GM12892 (cell line): ENCODE data around the gene SSRP1.

Experiments used
- DNase-seq: peaks from one replicate; pipeline ENCODE4 v3.0.0; 2011; ENCODE audit not compliant: insufficient read length
- FAIRE-seq: peaks from 2 replicates; lab custom pipeline; 2011; peaks lifted over from hg19 to GRCh38; lab: Jason Lieb, UNC
- POLR2A ChIP-seq: IDR thresholded peaks from 2 replicates; pipeline ENCODE4 v1.6.1; 2011; ENCODE audit warnings: low read depth, low read length, control low read depth
- POLR2AphosphoS5 ChIP-seq: IDR thresholded peaks from 2 replicates; pipeline ENCODE4 v1.6.1; 2011; ENCODE audit warnings: low read depth, low read length, control low read depth
- TAF1 ChIP-seq: IDR thresholded peaks from 2 replicates; pipeline ENCODE4 v1.6.1; 2011; ENCODE audit warnings: low read depth, mild to moderate bottlenecking, control low read depth, low read length, borderline replicate concordance

SSRP1 gene

DNA sequence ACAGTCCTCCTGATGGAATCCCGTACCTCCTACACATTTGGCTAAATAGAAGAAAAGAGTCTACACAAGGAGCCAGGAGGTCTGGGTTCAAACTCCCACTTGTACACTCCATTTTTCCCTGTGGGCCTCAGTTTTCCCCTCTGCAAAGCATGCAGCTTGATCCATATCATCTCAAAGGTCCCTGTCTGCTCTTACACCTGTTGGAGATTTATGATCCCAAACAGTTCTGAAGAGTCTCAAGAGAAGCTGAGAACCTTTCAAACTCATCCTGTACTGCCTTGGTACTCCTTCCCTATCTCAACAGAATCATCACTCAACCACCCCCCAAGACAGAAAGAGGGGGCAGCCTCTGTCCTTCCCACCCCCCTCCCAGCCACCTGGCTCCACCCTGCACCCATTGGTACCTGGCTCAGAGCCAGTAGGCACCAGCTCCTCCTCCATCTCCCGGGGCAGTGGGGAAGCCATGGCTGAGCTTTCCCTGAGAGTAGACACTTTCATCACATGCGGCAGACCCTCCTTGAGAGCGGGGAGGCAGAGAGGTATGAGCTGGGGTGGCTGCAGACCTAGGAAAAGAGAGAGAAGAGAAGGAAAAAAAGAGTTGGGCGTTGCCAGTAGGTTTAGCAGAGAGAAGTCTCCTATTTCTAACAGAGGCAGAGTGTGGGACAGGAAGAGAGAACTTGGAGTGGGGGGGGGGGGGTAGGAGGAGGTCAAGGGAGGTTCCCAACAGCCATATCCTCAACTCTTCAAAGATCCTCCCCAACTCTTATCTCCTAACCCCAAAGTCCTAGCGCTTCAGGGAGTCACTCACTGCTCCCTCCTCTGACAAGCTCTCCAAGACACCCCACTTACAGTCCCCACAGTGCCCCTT is 14.1 kb downstream of the SSRP1 start:
- no peak for DNase-seq
- TF ChIP-seq TAF1 (no peak), POLR2A (no peak), POLR2AphosphoS5 (no peak)
- peak; percentile 30 for FAIRE-seq

DNA sequence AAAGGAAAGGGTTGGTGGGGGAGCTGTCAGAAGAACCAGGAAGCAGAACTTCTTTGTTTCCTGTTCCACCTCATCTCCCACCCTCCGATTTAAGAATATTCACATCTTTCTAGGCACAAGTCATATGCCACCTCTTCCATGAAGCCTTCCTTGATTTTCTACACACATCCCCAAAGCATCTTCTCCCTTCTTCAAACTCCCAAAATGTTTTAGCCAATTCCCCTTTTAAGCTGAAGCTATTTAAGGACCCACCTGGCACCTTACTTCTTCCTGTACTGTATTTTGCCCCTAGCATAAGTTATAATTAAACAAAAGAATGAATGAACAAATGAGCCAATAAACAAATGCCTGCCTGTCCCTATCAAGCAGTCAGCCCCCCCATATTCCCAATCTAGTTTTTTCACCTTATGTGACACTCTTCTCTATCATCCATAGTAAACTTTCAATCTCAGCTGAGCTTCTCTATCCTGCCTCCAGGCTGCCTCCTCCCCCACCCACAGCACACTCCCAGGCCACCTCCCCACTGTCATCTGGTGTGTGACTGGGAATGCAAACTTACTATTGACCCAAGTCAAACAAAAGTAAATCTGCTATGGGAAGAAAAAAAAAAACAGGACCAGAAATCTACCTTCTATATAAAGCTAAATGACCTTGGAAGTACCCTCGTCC is 14.8 kb downstream of the SSRP1 start:
- FAIRE-seq (no peak), DNase-seq (no peak)
- TF ChIP-seq POLR2A (no peak), POLR2AphosphoS5 (no peak), TAF1 (no peak)

DNA sequence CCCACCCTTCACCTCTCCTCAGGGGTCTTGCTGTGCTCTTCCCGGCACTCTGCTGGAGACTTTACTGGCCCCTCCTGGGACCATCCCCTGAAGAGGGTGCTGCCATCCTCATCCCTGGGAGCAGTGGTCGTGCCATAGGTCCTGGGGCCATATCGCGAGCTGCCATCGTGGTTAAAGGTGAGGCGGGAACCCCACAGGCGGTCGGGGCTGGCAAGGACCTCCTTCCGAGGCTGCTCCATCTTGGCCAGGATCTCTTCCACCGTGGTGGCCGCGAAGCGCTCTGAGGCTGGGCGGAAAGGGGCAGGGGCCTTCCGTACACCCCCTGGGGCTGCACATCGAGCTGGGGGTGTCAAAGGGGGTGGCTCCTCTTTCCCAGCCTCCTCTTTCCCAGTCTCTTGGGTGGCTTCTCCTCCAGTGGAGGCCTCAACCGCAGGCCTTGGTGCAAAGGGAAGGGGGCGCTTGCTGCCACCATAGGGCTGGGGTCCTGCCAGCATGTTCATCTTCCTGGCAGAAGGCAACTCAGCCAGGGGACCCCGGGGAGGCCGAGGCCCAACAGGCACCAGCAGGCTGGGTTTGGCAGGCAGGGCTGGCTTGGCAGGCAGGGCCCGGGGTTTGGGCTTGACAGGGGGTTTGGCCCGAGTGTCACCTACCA is 15.5 kb downstream of the SSRP1 start:
- no peak for DNase-seq
- TF ChIP-seq TAF1 (no peak), POLR2AphosphoS5 (no peak), POLR2A (no peak)
- FAIRE-seq: no peak

DNA sequence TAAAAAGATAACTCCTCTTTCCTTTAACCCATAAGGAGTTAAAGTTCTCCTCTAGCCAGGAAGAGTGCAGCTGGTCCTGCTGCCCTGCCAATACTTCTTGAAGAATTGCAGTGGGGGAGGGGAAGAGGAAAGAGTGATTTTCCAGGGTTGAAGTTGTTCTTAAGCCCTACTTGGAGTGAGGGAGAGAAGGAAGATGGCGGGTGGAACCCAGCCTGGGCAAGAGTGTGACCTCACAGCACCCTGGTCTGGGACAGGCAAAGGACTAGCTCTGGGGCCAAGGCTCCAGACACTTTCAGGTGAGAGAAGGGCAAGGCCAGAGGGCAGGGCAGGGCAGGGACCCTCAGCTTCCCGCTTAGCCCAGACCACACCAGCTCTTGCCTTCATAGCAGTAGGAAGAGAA is 17.5 kb downstream of the SSRP1 start:
- no peak for TF ChIP-seq POLR2A
- no peak for TF ChIP-seq POLR2AphosphoS5
- no peak for TF ChIP-seq TAF1
- no peak for DNase-seq
- no peak for FAIRE-seq

DNA sequence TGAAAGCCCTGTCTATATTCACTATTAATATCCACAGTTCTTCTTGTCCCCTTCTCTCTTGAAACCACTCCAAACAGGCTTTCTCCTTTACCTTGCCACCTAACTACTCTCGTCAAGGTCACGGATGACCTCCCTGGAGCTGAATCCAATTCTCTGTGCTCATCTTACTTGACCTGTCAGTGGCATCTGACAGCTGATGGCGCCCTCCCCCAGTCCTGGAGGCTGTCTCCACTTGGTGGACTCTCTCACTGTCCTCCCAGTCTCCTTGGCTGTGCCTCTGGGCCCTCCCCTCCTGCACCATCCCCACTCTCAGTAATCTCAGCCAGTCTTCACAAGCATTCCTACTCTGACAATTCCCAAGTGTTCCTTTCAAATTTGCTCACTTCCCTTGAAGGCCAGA is 19.7 kb downstream of the SSRP1 start:
- no peak for DNase-seq
- no peak for FAIRE-seq
- no peak for TF ChIP-seq TAF1
- no peak for TF ChIP-seq POLR2AphosphoS5
- no peak for TF ChIP-seq POLR2A

DNA sequence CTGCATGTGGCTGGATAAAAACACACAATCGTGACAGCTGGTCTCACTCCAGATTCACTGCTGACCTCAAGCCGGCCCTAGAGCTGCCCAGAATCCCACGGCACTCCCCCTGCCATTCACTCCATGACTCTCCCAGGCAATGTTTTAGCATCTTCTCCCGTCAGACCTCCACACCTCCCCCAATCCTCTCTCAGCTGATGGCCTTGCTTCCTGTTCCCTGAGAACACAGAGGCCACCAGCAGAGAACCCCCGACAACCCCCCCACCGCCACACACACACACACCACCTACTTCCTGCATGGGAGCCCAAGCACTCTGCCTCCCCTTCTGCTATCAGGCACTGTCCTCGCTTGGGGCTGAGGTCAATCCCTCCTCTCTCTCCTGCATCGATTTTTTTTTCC is 20.2 kb downstream of the SSRP1 start:
- no peak for TF ChIP-seq POLR2AphosphoS5
- no peak for TF ChIP-seq POLR2A
- DNase-seq (no peak), FAIRE-seq (peak; percentile 44)

DNA sequence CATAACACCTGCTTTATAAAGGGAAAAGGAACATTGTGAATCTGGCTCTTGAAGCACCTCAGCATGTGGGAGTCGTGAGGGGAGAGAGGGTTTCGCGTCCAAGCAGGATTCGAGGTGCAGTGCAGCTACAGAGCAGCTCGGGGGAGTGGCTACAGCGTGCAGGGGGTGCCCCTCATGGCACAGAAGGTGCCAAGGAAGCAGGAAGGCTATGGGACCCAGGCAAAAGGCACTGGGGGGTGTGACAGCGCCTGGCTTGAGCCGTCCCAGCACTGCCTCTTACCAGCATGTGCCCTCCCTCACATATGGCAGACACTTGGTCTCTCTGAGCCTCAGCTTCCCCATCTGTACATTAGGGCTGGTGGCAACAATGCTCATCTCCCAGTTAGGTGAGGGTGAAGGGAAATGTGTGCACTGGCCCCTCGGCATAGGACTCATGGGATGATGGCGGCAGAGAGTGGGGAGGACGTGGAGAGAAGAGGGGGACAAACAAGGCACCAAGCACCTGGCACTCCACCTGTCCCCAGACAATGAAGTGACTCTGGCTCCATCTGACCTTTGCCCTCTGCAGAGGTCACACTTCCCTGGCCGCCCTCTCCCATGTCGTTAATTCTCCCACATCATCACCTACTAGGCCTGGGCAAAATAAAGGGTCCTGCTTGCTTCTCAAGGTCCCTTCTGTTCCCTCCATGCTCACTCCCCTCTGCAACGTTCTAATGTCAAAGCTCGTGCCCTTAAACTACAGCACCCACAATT is 21.3 kb downstream of the SSRP1 start:
- FAIRE-seq (no peak), DNase-seq (no peak)
- TF ChIP-seq POLR2A: no peak
- no peak for TF ChIP-seq TAF1
- no peak for TF ChIP-seq POLR2AphosphoS5

DNA sequence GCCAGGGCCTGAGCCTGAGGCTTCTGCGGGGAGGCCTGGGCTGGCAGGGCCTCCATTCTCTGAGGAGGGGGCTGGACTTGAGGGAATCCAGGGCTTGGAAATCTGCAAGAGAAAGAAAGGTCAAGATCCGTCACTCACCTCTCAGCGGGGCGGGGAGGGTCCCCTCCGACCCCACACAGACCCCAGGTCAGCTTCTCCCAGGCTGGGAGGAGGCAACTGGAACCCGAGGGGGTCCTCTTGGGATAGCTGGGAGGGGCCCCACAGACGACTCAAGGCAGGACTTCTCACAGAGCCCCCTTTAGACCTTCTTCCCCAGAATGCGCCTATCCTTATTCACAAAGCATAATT is 21.9 kb downstream of the SSRP1 start:
- TF ChIP-seq POLR2A (no peak), TAF1 (no peak), POLR2AphosphoS5 (no peak)
- no peak for FAIRE-seq

DNA sequence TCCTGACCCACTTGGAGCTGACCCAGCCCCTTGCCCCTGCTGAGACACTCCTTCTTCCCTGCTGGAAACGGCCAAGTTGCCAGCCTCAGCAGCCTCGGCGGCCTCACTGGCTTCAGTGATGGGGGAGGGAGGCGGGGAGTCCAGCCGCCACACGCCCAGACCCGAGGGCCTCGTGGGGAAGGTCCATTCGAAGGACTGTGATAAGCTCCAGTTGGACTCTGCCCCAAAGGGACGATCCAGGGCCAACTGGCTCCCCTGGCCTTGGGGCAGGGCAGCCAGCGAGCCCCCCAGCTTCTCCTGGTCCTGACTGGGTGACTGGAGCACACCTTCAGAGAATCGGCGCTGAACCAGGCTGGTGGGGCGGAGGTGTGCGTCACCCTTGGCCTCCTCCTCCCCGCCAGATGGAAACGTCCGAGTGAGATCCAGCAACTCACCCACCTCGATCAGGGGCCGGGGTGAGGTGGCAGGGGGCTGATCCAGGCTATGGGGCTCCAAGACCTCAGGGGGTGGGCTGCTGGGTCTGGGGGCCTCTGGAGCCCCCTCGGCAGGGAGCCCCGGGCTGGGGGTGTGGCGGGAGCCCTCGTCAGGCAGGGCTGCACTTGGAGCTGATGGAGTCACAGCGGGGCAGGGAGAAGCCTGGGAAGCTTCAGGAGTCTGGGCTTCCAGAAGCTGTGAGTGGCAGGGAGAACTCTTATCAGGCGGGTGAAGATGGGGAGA is 22.5 kb downstream of the SSRP1 start:
- DNase-seq (no peak), FAIRE-seq (no peak)
- TF ChIP-seq TAF1 (no peak), POLR2A (no peak), POLR2AphosphoS5 (no peak)

More for the DNA sequence above, 21.9 kb downstream of the SSRP1 start:
- DNase-seq: no peak

DNA sequence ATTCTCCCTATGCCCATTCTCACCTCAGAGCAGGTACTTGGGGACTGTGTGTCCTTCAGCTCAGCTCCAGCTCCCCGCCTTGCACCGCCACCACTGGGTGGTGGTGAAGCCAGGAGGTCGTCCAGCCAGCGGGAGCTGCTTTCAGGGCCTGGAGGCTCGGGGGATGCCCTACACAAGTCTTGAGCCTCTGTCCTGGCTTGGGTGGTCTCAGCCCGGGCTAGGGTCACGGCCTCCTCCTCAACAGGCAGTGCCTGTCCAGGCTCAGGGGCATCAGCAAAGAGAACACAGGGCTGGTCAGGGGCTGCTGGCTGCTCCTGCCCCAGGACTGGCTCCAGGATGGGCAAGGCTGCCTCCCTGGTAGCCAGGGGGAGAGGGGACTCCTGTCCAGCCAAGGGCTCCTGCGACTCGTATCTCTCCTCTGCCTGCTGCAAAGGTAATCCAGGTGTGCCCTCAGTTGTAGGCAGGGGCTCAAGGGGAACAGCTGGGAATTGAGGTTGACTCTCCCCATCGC is 23.1 kb downstream of the SSRP1 start:
- TF ChIP-seq TAF1: no peak
- no peak for TF ChIP-seq POLR2AphosphoS5
- no peak for TF ChIP-seq POLR2A
- DNase-seq (no peak), FAIRE-seq (no peak)
